Heart left ventricle (tissue), 13 donors: Measurements from ENCODE around the gene FXYD1.

ENCODE experiments used
- CTCF ChIP-seq, 12 donors: fragments of 200-600 bp; sonication (generic) in 4 of 12; IDR thresholded peaks; one replicate each; pipeline versions ENCODE4 v1.5.0 to v1.8.0; 2018 to 2022; ENCODE audit warnings: antibody characterized with exemption in 12 of 12, mild to moderate bottlenecking in 5 of 12
- POLR2A ChIP-seq, 2 donors: fragments of 450-650 bp; IDR thresholded peaks; one replicate each; pipeline ENCODE4 v1.6.1; 2017; ENCODE audit warnings: antibody characterized with exemption in 2 of 2, mild to moderate bottlenecking in 2 of 2, moderate library complexity in 2 of 2
- donor health status: ischemic (EF 13 %, LVEDD 7.1; RV severe dilation, severe dysfunction).
- donor health status: DM: no; HTN: yes; CAD: no.
- donor health status: DM: no; HTN: no; CAD: no.
- donor health status: ischemic (EF 25% LVEDD 6.9; RV normal size, moderate dysfunction).
- donor health status: ischemic (EF 25% LVEDD 5.7; RV mildly dilated, moderate dysfunction).
- donor health status: ischemic (EF 35%, LVEDD 5.7; RV mildly dilated, moderate dysfunction).
- donor health status: nonischemic (EF 11% LVEDD 7.7; RV severe dilation, severe dysfunction).
- donor health status: DM: yes; HTN: yes; CAD: no.
- donor health status: PGD.
- donor health status: ischemic (EF 29% LVEDD 5.4; RV normal size, mild dysfunction).
- donor health status: nonischemic (EF 23%, LVEDD 6.1; RV moderate dilation, normal function).

GRCh38 chr19:35116072-35116801 is 22.4 kb upstream of the FXYD1 start:
- no peak for TF ChIP-seq CTCF (IDR thresholded peaks at IDR 0.05)
- TF ChIP-seq POLR2A (IDR thresholded peaks at IDR 0.05), result no peak
